ENCODE measurements around the gene SET.

Gene SET

DNA sequence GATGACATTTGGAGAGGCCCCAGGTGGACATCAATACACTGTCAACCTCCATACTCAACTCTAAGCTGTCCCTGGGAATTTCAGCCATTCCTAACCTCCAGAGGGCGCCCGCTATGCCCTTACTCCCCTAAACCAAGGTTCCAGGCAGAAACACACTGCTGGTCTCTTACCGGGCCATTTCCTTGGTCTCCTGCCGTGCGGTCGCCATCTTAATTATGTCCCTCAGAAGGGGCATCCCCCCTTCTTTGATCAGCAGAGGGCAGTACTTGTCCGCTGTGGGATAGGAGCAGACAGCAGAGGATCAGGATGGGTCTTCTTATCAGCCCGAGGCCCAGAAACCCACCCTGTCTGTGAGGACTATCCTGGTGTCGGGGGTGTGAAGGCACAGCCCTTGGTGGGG is 44.2 kb downstream of the SET start:
- TF ChIP-seq, protein P1, sequence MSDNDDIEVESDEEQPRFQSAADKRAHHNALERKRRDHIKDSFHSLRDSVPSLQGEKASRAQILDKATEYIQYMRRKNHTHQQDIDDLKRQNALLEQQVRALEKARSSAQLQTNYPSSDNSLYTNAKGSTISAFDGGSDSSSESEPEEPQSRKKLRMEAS (IDR thresholded peaks at IDR 0.05): no peak
- TF ChIP-seq TAF1 (IDR thresholded peaks at IDR 0.05; ENCODE audit: low read depth) (no peak), RAD21 (IDR thresholded peaks at IDR 0.05; ENCODE audit: low read depth) (peak; percentile 41), YY1 (IDR thresholded peaks at IDR 0.05; ENCODE audit: low read depth) (peak; percentile 80)

- peak; percentile 50; the same call in 1 of the 2 replicates for TF ChIP-seq NFIC (IDR thresholded peaks at IDR 0.05)
- no peak for TF ChIP-seq CEBPB (IDR thresholded peaks at IDR 0.05)
- TF ChIP-seq FOXM1 (IDR thresholded peaks at IDR 0.05; ENCODE audit: borderline replicate concordance, low read depth): no peak
- TF ChIP-seq TCF12 (IDR thresholded peaks at IDR 0.05; ENCODE audit: low read depth): no peak
- no peak for TF ChIP-seq YY1 (IDR thresholded peaks at IDR 0.05; ENCODE audit: low read depth)
- no peak for TF ChIP-seq CREB1 (IDR thresholded peaks at IDR 0.05; ENCODE audit: low read depth)
Measured at GRCh38 chr9:128735373-128735772, 46.4 kb downstream of the SET start.

DNA sequence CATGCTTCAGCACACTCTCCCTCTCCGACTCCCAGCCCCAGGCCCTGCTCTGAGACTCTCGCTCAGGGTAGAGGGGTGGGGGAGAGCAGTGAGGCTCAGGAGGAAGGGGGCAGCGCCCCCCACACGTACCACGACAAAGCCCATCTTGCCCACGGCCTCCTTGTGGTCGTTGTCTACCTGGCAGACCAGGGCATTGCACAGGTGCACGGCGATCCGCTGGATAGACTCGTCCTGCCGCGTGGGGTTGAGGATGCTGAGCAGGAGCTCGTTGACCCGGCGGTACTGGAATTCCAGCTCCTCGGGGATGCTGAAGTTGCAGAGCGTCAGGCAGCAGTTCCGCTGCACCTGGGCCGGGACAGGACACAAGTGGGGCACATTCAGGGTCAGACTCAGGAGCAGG is 53.4 kb downstream of the SET start:
- TF ChIP-seq REST (IDR thresholded peaks at IDR 0.05; ENCODE audit: low read depth) (no peak), NFIC (IDR thresholded peaks at IDR 0.05) (no peak), EGR1 (IDR thresholded peaks at IDR 0.05) (no peak), TAF1 (IDR thresholded peaks at IDR 0.05; ENCODE audit: low read depth) (no peak), TCF12 (IDR thresholded peaks at IDR 0.05; ENCODE audit: low read depth) (no peak), CEBPB (IDR thresholded peaks at IDR 0.05) (no peak), RAD21 (IDR thresholded peaks at IDR 0.05; ENCODE audit: low read depth) (no peak), EP300 (IDR thresholded peaks at IDR 0.05; ENCODE audit: borderline replicate concordance) (no peak), YY1 (IDR thresholded peaks at IDR 0.05; ENCODE audit: low read depth) (no peak), ZBTB7A (IDR thresholded peaks at IDR 0.05; ENCODE audit: low read depth) (no peak), CREB1 (IDR thresholded peaks at IDR 0.05; ENCODE audit: low read depth) (no peak), TEAD4 (IDR thresholded peaks at IDR 0.05) (no peak), FOXM1 (IDR thresholded peaks at IDR 0.05; ENCODE audit: borderline replicate concordance, low read depth) (no peak)
- TF ChIP-seq, protein P2, sequence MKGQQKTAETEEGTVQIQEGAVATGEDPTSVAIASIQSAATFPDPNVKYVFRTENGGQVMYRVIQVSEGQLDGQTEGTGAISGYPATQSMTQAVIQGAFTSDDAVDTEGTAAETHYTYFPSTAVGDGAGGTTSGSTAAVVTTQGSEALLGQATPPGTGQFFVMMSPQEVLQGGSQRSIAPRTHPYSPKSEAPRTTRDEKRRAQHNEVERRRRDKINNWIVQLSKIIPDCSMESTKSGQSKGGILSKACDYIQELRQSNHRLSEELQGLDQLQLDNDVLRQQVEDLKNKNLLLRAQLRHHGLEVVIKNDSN (IDR thresholded peaks at IDR 0.05): no peak
- TF ChIP-seq, protein P1 (IDR thresholded peaks at IDR 0.05): no peak

GRCh38 chr9:128743421-128743820 is 54.4 kb downstream of the SET start:
- TF ChIP-seq EGR1 (IDR thresholded peaks at IDR 0.05): no peak
- no peak for TF ChIP-seq NFIC (IDR thresholded peaks at IDR 0.05)
- no peak for TF ChIP-seq TAF1 (IDR thresholded peaks at IDR 0.05; ENCODE audit: low read depth)
